ENCODE measurements around the gene NELL1. TPM values are rescaled to one million over a fixed set of nuclear protein-coding genes. Genes with fewer than 3 reads are reported as not detected.

Gene NELL1
- total and polyA plus RNA-seq, 2 experiments from 2014 or later = 1.6 TPM; not detected in 1

DNA sequence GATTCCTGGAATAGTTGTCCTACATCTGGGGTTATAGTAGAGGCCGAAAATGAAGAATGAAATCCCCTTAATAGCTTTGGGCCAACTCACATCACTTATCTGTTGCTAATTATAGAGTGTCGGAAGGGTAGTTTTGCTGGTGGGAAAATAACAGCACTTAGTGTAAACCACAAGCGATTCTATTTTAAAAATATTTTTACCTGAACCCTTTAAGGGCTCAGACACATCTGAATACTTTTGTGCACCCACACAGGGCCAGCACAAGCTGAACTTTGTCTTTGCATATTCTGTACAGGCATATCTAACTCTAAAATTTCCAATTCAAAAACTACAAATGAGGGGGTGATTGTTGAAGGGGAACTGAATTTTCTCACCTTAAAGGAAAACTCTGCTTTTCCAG, 42.4 kb upstream of the NELL1 start:
- H3K27me3 ChIP-seq (ENCODE audit: insufficient read depth) = no peaks in the 10 kb centered on the region
- no peak for TF ChIP-seq ZNF331 (CRISPR knock-in tag; IDR thresholded peaks at IDR 0.05; ENCODE audit: low read depth)
- TF ChIP-seq STAT1 (IDR thresholded peaks at IDR 0.05; ENCODE audit: unreplicated experiment) = no peak
- TF ChIP-seq, protein P1, sequence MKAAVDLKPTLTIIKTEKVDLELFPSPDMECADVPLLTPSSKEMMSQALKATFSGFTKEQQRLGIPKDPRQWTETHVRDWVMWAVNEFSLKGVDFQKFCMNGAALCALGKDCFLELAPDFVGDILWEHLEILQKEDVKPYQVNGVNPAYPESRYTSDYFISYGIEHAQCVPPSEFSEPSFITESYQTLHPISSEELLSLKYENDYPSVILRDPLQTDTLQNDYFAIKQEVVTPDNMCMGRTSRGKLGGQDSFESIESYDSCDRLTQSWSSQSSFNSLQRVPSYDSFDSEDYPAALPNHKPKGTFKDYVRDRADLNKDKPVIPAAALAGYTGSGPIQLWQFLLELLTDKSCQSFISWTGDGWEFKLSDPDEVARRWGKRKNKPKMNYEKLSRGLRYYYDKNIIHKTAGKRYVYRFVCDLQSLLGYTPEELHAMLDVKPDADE (IDR thresholded peaks at IDR 0.05) = no peak
- TF ChIP-seq EZH2 (IDR thresholded peaks at IDR 0.05; ENCODE audit: low read depth, unreplicated experiment) = no peak
- TF ChIP-seq, protein P2, sequence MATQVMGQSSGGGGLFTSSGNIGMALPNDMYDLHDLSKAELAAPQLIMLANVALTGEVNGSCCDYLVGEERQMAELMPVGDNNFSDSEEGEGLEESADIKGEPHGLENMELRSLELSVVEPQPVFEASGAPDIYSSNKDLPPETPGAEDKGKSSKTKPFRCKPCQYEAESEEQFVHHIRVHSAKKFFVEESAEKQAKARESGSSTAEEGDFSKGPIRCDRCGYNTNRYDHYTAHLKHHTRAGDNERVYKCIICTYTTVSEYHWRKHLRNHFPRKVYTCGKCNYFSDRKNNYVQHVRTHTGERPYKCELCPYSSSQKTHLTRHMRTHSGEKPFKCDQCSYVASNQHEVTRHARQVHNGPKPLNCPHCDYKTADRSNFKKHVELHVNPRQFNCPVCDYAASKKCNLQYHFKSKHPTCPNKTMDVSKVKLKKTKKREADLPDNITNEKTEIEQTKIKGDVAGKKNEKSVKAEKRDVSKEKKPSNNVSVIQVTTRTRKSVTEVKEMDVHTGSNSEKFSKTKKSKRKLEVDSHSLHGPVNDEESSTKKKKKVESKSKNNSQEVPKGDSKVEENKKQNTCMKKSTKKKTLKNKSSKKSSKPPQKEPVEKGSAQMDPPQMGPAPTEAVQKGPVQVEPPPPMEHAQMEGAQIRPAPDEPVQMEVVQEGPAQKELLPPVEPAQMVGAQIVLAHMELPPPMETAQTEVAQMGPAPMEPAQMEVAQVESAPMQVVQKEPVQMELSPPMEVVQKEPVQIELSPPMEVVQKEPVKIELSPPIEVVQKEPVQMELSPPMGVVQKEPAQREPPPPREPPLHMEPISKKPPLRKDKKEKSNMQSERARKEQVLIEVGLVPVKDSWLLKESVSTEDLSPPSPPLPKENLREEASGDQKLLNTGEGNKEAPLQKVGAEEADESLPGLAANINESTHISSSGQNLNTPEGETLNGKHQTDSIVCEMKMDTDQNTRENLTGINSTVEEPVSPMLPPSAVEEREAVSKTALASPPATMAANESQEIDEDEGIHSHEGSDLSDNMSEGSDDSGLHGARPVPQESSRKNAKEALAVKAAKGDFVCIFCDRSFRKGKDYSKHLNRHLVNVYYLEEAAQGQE (IDR thresholded peaks at IDR 0.05; ENCODE audit: unreplicated experiment) = no peak
- TF ChIP-seq, protein P3, sequence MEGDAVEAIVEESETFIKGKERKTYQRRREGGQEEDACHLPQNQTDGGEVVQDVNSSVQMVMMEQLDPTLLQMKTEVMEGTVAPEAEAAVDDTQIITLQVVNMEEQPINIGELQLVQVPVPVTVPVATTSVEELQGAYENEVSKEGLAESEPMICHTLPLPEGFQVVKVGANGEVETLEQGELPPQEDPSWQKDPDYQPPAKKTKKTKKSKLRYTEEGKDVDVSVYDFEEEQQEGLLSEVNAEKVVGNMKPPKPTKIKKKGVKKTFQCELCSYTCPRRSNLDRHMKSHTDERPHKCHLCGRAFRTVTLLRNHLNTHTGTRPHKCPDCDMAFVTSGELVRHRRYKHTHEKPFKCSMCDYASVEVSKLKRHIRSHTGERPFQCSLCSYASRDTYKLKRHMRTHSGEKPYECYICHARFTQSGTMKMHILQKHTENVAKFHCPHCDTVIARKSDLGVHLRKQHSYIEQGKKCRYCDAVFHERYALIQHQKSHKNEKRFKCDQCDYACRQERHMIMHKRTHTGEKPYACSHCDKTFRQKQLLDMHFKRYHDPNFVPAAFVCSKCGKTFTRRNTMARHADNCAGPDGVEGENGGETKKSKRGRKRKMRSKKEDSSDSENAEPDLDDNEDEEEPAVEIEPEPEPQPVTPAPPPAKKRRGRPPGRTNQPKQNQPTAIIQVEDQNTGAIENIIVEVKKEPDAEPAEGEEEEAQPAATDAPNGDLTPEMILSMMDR (conservative IDR thresholded peaks at IDR 0.05; ENCODE audit: low read depth in 2 of 2) = no peak
- no peak for TF ChIP-seq NANOG (IDR thresholded peaks at IDR 0.05; ENCODE audit: borderline replicate concordance)
- TF ChIP-seq, protein P4, sequence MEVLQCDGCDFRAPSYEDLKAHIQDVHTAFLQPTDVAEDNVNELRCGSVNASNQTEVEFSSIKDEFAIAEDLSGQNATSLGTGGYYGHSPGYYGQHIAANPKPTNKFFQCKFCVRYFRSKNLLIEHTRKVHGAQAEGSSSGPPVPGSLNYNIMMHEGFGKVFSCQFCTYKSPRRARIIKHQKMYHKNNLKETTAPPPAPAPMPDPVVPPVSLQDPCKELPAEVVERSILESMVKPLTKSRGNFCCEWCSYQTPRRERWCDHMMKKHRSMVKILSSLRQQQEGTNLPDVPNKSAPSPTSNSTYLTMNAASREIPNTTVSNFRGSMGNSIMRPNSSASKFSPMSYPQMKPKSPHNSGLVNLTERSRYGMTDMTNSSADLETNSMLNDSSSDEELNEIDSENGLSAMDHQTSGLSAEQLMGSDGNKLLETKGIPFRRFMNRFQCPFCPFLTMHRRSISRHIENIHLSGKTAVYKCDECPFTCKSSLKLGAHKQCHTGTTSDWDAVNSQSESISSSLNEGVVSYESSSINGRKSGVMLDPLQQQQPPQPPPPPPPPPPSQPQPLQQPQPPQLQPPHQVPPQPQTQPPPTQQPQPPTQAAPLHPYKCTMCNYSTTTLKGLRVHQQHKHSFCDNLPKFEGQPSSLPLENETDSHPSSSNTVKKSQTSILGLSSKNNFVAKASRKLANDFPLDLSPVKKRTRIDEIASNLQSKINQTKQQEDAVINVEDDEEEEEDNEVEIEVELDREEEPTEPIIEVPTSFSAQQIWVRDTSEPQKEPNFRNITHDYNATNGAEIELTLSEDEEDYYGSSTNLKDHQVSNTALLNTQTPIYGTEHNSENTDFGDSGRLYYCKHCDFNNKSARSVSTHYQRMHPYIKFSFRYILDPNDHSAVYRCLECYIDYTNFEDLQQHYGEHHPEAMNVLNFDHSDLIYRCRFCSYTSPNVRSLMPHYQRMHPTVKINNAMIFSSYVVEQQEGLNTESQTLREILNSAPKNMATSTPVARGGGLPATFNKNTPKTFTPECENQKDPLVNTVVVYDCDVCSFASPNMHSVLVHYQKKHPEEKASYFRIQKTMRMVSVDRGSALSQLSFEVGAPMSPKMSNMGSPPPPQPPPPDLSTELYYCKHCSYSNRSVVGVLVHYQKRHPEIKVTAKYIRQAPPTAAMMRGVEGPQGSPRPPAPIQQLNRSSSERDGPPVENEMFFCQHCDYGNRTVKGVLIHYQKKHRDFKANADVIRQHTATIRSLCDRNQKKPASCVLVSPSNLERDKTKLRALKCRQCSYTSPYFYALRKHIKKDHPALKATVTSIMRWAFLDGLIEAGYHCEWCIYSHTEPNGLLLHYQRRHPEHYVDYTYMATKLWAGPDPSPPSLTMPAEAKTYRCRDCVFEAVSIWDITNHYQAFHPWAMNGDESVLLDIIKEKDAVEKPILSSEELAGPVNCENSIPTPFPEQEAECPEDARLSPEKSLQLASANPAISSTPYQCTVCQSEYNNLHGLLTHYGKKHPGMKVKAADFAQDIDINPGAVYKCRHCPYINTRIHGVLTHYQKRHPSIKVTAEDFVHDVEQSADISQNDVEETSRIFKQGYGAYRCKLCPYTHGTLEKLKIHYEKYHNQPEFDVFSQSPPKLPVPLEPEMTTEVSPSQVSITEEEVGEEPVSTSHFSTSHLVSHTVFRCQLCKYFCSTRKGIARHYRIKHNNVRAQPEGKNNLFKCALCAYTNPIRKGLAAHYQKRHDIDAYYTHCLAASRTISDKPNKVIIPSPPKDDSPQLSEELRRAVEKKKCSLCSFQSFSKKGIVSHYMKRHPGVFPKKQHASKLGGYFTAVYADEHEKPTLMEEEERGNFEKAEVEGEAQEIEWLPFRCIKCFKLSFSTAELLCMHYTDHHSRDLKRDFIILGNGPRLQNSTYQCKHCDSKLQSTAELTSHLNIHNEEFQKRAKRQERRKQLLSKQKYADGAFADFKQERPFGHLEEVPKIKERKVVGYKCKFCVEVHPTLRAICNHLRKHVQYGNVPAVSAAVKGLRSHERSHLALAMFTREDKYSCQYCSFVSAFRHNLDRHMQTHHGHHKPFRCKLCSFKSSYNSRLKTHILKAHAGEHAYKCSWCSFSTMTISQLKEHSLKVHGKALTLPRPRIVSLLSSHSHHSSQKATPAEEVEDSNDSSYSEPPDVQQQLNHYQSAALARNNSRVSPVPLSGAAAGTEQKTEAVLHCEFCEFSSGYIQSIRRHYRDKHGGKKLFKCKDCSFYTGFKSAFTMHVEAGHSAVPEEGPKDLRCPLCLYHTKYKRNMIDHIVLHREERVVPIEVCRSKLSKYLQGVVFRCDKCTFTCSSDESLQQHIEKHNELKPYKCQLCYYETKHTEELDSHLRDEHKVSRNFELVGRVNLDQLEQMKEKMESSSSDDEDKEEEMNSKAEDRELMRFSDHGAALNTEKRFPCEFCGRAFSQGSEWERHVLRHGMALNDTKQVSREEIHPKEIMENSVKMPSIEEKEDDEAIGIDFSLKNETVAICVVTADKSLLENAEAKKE (CRISPR knock-in tag; IDR thresholded peaks at IDR 0.05) = no peak
- no peak for TF ChIP-seq CREB1 (CRISPR knock-in tag; IDR thresholded peaks at IDR 0.05; ENCODE audit: low read depth)
- TF ChIP-seq POLR2AphosphoS5 (IDR thresholded peaks at IDR 0.05; ENCODE audit: low read depth) = no peak
- TF ChIP-seq JUNB (IDR thresholded peaks at IDR 0.05; ENCODE audit: unreplicated experiment) = no peak
- TF ChIP-seq ZNF114 (CRISPR knock-in tag; IDR thresholded peaks at IDR 0.05) = no peak
- TF ChIP-seq EZH2phosphoT487 (IDR thresholded peaks at IDR 0.05; ENCODE audit: unreplicated experiment) = no peak
- H3K36me3 ChIP-seq (ENCODE audit: insufficient read depth) = no peaks in the 10 kb centered on the region
- H2AFZ ChIP-seq = no peak overlapping the region
- Mint-ChIP-seq H3K4me1 (peaks cover 21% of the 10 kb centered on the region), H3K4me3 (no peak overlapping the region), H3K36me3 (ENCODE audit: low read depth) (no peaks in the 10 kb centered on the region), H3K9me3 (no peaks in the 10 kb centered on the region; the same call in 2 of the 3 replicates), H3K27ac (no peak overlapping the region), H3K27me3 (ENCODE audit: insufficient read depth, low read depth, poor library complexity) (no peaks in the 10 kb centered on the region)
- H3K9me2 ChIP-seq (ENCODE audit: insufficient read depth) = no peaks in the 10 kb centered on the region
- no peak overlapping the region for H3K27ac ChIP-seq (ENCODE audit: low read depth)
- DNase-seq (ENCODE audit: low spot score) (no peak), ATAC-seq (no peak)
- H3F3A ChIP-seq (replicated peaks; ENCODE audit: low read depth) = 0 out of 2 replicates have a peak, but pooled peaks cover 2% of the 10 kb centered on the region
- H3K4me1 ChIP-seq (ENCODE audit: insufficient read depth) = peaks cover 6% of the 10 kb centered on the region; the same call in 1 of the 2 replicates
- H3K4me2 ChIP-seq = no peak overlapping the region
- H4K20me1 ChIP-seq (replicated peaks; ENCODE audit: insufficient read depth) = no peaks in the 10 kb centered on the region
- H3K79me2 ChIP-seq (replicated peaks; ENCODE audit: insufficient read depth) = no peaks in the 10 kb centered on the region
- no peak overlapping the region for H3K4me3 ChIP-seq

Measured in GM23338 (cell line).